Ovary (tissue), 9 donors: ENCODE data around the gene MZT2A. TPM values are rescaled to one million over a fixed set of nuclear protein-coding genes. Genes with fewer than 3 reads are reported as not detected.
"Not testable (repeated sequence)": the region's sequence is repeated elsewhere in the genome, so short reads cannot be mapped to it uniquely, and the experiment has no call there.

Source experiments
- DNase-seq, 5 donors: peaks; one replicate each; pipeline ENCODE4 v3.0.0-alpha.2; 2019 to 2020
- H3K27ac ChIP-seq, 2 donors: fragments of 200-600 bp; one replicate each; pipeline versions ENCODE4 v1.5.1 to v1.8.0; 2019 to 2022
- H3K27me3 ChIP-seq: fragments of 200-600 bp; one replicate; pipeline ENCODE4 v1.8.0; 2022
- H3K36me3 ChIP-seq: fragments of 200-600 bp; sonication (generic); one replicate; pipeline ENCODE4 v1.5.1; 2019
- H3K4me1 ChIP-seq: one replicate; pipeline ENCODE4 v1.8.1; 2013; ENCODE audit warnings: mild to moderate bottlenecking, moderate library complexity; ENCODE audit not compliant: insufficient read depth
- H3K4me3 ChIP-seq: fragments of 200-600 bp; sonication (generic); one replicate; pipeline ENCODE4 v1.5.1; 2017
- H3K9me3 ChIP-seq, 2 donors: fragments of 200-600 bp in 1 of 2; sonication (generic) in 1 of 2; one replicate each; pipeline versions ENCODE4 v1.5.1 to v1.8.1; 2013 to 2019; ENCODE audit warnings: mild to moderate bottlenecking in 1 of 2, moderate library complexity in 1 of 2
- EP300 ChIP-seq: sonication (generic); formaldehyde crosslinking; IDR thresholded peaks from one replicate; pipeline ENCODE4 v1.6.1; 2017; ENCODE audit warnings: antibody characterized with exemption
- POLR2A ChIP-seq: fragments of 450-650 bp; IDR thresholded peaks from one replicate; pipeline ENCODE4 v1.6.1; 2017; ENCODE audit warnings: antibody characterized with exemption, mild to moderate bottlenecking, moderate library complexity
- WGBS, 3 donors: extraction: QIAGEN DNeasy Blood & Tissue Kit in 1 of 3; methylation state at CpG; one replicate each; pipeline versions ENCODE4 v1.1.5 to v1.1.7; 2013 to 2017; 5-methylcytosine and 5-hydroxymethylcytosine counted together
- intact Hi-C, 4 donors: fragments of 100-400 bp; cut with DNase I; formaldehyde crosslinking; loops; one replicate each; pipeline versions ENCODE4 v1.11.0 to v1.15.1; 2022 to 2023
- polyA plus RNA-seq, 2 donors: library from polyadenylated mRNA; stranded (reverse); fragments of 200-250 nt in 1 of 2; fragments of 350-450 nt in 1 of 2; fragmentation: Illumina TruSeq in 1 of 2; extraction: RNeasy Lipid Tissue Mini Kit (QIAGEN cat#74804) in 1 of 2; gene quantifications; one replicate each; pipeline ENCODE4 v1.2.3, GENCODE V29; 2013 to 2014
- total RNA-seq, 7 donors: library from RNA; depleted of rRNA in 2 of 7; stranded (reverse); fragments of >200 nt in 2 of 7; fragmentation: NEBNext Ultra II Directional in 3 of 7; extraction: Animal tissue kit (Norgen Biotek cat#: 25700) in 3 of 7; gene quantifications; one replicate each; pipeline versions ENCODE4 v1.1.0 to v1.2.4, GENCODE V29; 2016 to 2023
- TF ChIP-seq, protein P1 (sequence below), 3 donors: fragments of 450-650 bp in 2 of 3; fragments of 200-600 bp in 1 of 3; IDR thresholded peaks; one replicate each; pipeline versions ENCODE4 v1.5.1 to v1.8.0; 2016 to 2022; ENCODE audit warnings: antibody characterized with exemption in 3 of 3, mild to moderate bottlenecking in 1 of 3
- donor health status: DM: no; HTN: no; CAD: no; lungs with moderate emphysema.
- donor health status: DM: no; HTN: no; CAD: no.
- donor health status: Bipolar disorder and iron deficiency.
- donor health status: DM: yes; HTN: yes; CAD: no.
- donor health status: DM: no; HTN: no; CAD: no.
- donor health status: DM: yes; HTN: yes; CAD: no.

MZT2A gene
- total and polyA plus RNA-seq, 9 donors, result 7.5 to 206 (median 106) TPM

DNA sequence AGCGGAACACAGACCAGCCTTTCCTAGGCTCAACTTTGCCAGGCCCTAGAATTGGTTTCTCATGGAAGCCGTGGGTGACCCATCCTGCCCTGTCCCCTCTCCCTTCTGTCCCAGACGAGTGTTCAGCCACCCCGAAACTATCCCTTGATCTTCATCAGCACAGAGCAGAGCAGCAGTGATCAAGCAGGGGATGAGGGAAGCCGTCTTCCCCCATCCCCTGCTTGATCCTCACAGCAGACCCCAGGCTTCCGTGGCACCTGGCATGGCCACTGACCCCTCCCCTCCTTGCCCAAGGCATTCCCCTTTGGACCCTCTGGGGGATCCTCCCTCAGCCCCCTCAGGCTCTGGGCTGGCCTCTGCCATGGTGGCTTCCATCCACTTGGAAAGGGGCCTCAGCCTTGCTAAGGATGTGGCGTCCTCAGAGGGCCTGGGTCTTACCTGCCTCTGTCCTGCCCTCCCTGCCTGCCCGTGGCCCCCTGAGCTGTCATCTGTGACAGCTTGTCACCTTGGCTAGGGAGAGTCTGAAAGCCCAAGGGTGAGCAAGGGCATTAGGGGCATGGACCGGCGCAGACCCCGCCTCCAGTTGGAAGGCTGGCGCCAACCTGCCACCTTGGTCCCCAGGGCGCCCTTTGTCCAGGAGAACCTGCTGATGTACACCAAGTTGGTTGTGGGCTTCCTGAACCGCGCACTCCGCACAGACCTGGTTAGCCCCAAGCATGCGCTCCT, 25.1 kb upstream of the MZT2A start:
- no peak for DNase-seq
- H3K4me1 ChIP-seq, result no peaks in the 10 kb centered on the region
- H3K27me3 ChIP-seq, result no peaks in the 10 kb centered on the region
- WGBS, 3 donors, result 90 to 92% (median 92%) methylated on average over 16 to 17 of the region's 17 CpGs
- H3K4me3 ChIP-seq, result no peak overlapping the region
- no peaks in the 10 kb centered on the region for H3K9me3 ChIP-seq
- TF ChIP-seq, protein P1, sequence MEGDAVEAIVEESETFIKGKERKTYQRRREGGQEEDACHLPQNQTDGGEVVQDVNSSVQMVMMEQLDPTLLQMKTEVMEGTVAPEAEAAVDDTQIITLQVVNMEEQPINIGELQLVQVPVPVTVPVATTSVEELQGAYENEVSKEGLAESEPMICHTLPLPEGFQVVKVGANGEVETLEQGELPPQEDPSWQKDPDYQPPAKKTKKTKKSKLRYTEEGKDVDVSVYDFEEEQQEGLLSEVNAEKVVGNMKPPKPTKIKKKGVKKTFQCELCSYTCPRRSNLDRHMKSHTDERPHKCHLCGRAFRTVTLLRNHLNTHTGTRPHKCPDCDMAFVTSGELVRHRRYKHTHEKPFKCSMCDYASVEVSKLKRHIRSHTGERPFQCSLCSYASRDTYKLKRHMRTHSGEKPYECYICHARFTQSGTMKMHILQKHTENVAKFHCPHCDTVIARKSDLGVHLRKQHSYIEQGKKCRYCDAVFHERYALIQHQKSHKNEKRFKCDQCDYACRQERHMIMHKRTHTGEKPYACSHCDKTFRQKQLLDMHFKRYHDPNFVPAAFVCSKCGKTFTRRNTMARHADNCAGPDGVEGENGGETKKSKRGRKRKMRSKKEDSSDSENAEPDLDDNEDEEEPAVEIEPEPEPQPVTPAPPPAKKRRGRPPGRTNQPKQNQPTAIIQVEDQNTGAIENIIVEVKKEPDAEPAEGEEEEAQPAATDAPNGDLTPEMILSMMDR (IDR thresholded peaks at IDR 0.05), result no peak
- TF ChIP-seq EP300, result no peak
- TF ChIP-seq POLR2A, result no peak
- H3K27ac ChIP-seq, result no peak overlapping the region
- intact Hi-C loops, result no loop called here
- H3K36me3 ChIP-seq, result no peaks in the 10 kb centered on the region

DNA sequence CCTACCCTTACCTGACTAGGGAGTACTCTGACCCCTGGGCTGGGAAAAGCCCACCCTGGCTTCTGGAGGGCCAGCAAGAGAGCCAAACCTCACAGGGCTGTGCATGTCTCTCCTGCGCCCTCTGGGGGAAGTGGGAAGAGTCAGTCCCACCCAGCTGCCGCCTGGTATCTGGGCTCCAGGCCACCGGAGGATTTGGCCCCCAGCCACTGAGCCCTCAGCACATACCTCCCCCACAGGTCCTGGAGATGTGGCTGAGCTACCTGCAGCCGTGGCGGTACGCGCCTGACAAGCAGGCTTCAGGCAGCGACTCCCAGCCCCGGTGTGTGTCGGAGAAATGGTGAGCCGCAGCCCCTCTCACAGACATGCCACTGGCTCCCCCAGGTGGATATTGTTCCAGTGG, 24.4 kb upstream of the MZT2A start:
- H3K27me3 ChIP-seq, intact Hi-C loops: not testable (repeated sequence)
- peak in 1 of 5 donors; percentile 65 for DNase-seq

DNA sequence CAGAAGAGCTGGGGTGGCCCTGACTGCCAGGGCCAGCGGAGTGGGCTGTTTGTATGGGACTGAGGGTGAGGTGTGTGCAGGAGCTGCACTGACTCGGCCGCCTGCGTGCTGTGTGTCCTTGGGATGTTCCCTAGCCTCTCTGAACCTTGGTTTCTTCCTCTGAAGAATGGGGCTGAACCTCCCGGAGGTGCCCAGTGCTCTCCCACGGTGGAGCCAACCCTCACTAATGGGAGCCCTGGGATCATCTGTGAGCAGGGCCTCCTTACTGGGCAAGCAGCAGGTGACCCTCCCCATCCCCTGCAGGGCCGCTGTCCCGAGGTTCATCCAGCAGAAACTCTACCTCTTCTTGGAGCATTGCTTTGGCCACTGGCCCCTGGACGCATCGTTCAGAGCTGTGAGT, 23.8 kb upstream of the MZT2A start:
- no peak for TF ChIP-seq POLR2A
- TF ChIP-seq EP300, result no peak
- TF ChIP-seq, protein P1 (IDR thresholded peaks at IDR 0.05), result no peak
- no peaks in the 10 kb centered on the region for H3K4me1 ChIP-seq
- H3K27me3 ChIP-seq, result no peaks in the 10 kb centered on the region
- no peak for DNase-seq
- no peak overlapping the region for H3K4me3 ChIP-seq
- intact Hi-C loops, result no loop called here
- H3K27ac ChIP-seq, result no peak overlapping the region
- no peaks in the 10 kb centered on the region for H3K9me3 ChIP-seq
- H3K36me3 ChIP-seq, result no peaks in the 10 kb centered on the region
- WGBS, 3 donors, result 72 to 88% (median 77%) methylated on average over 8 to 10 of the region's 10 CpGs

More for the DNA sequence above, 24.4 kb upstream of the MZT2A start:
- H3K4me1 ChIP-seq, H3K9me3 ChIP-seq, H3K27ac ChIP-seq, H3K36me3 ChIP-seq, H3K4me3 ChIP-seq: not testable (repeated sequence)
- 57 to 68% (median 63%) methylated on average over 11 of the region's 11 CpGs for WGBS, 3 donors

DNA sequence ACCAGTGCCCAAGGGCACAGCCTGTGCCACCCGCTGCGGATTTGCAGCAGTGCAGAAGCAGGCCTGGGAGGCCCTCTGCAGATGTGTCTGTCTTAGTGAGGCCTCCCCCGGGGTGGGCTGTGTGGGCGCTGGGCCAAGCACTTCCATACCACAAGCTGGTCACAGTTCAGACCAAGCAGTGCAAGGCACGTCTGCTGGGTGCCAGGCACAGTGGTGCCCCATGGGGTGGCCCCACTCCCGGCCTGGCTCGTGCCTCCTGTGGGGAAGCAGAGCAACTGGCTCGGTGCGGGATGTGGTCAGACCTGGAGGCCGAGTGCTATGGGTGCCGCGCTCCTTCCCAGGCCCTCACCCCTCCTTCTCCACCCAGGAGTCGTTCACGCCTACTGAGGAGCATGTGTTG, 23.0 kb upstream of the MZT2A start:
- DNase-seq, H3K4me3 ChIP-seq, H3K4me1 ChIP-seq, H3K9me3 ChIP-seq, H3K27me3 ChIP-seq, H3K27ac ChIP-seq, intact Hi-C loops, H3K36me3 ChIP-seq: not testable (repeated sequence)
- 72 to 92% (median 82%) methylated on average over 4 to 14 of the region's 14 CpGs for WGBS, 3 donors

DNA sequence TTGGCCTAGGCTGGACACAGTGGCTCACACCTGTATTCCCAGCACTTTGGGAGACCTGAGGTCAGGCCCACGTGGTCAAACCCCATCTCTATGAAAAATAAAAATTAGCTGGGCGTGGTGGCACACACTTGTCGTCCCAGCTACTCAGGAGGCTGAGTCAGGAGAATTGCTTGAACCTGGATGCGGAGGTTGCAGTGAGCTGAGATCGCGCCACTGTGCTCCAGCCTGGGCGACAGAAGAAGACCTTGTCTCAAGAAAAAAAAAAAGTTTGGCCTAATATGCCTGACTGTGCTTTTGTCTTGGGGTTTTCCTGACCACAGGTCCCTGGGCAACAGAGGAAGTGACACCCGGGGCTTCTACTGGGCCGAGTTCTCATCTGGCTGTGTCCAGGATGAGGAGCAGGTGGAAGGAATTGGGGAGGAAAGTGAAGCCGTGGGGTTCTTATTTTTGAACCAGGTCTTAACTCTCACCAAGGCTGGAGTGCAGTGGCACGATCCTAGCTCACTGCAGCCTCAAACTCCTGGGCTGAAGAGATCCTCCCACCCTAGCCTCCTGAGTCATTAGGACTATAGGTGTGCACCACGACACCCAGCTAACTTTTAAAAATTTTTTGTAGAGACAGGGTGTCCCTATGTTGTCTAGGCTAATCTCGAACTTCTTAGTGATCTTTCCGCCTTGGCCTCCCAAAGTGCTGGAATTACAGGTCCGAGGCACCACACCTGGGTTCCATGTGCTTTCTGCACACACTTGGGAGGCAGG, 22.4 kb upstream of the MZT2A start:
- intact Hi-C loops, H3K4me1 ChIP-seq, H3K27ac ChIP-seq, H3K27me3 ChIP-seq, DNase-seq, H3K9me3 ChIP-seq, H3K36me3 ChIP-seq, H3K4me3 ChIP-seq: not testable (repeated sequence)
- WGBS, 3 donors, result 75 to 88% (median 77%) methylated on average over 15 of the region's 15 CpGs

DNA sequence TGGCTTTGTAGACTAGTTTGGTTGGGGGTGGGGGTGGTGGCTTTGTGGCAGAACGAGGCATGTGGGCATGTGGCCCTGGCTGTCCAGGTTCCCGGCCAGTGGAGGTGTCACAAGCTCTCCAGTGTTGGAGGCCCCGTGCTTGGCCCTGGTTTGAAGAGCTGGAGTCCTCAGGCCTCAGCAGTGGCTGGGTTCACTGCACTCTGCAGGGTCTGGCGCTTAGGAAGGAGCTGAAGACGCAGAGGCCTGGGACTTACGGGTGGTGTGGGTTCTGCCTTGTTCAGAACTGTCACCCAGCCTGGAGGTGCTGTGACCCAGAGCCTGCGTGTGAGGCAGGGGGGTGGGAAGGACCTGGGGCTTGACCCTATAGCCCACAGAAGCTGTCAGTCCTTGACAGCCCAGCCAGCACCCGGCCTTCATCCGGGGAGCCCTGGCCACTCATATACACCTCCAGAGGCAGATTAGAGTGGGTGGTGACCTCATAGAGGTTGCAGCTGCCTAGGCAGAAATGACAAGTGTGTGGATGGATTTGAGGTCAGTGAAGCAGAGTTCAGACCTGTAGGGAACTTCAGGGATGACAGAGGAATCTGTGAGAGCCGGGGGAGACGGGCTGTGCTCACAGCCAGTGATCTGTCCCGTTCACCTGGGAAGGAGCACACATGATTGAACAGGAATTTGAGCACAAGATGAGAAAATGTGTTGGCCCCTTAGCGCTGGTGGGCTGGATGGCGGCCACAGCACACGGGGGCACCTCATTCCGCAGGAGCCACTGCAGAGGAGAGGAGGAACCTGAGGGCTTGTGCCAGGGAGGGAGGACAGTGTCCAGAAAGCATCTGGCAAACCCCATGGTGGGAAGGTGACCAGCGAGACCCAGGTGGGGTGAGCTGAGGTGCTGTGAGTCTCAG, 20.0 kb upstream of the MZT2A start:
- H3K9me3 ChIP-seq, H3K36me3 ChIP-seq, DNase-seq, H3K4me1 ChIP-seq, H3K4me3 ChIP-seq, H3K27me3 ChIP-seq, H3K27ac ChIP-seq, intact Hi-C loops: not testable (repeated sequence)
- 72 to 80% (median 78%) methylated on average over 13 to 17 of the region's 17 CpGs for WGBS, 3 donors

DNA sequence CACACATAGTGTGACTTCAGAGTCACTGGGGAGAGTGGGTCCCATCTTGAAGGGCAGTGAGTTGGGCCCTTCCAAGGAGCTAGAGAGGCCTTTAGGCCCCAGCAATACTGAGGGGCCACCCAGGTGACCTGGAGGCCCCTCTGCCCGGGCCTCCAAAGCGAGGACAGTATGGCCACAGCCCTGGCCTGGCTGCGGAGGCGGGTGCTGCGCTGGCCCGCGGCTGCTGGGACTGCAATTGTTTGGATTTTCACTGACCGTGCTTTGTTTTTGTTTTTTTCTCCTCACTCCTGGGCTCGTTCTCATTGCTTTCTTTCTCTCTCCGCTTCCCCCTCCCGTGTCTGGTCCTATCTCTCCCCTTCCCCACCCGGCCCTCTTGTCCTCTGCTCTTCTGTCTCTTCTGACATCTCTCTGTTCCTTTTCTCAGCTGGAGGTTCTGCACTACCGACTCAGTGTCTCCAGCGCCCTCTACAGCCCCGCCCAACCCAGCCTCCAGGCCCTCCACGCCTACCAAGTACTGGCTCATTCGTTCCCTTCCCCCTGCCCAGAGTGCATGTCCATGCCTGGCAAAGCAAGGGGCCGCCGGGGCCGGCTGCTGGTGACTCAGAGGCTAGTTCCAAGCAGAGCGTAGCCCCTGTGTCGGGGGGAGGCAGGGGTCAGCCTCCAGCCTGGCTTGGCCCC, 19.2 kb upstream of the MZT2A start:
- 54 to 77% (median 71%) methylated on average over 20 to 22 of the region's 22 CpGs for WGBS, 3 donors
- H3K4me1 ChIP-seq, intact Hi-C loops, H3K27me3 ChIP-seq, H3K36me3 ChIP-seq, H3K27ac ChIP-seq, DNase-seq, H3K4me3 ChIP-seq, H3K9me3 ChIP-seq: not testable (repeated sequence)
